DMS53 treated with DMSO at 0.1 percent for 48 hours (cell line): ENCODE data around the gene GALNT7.
A peak's percentile ranks its signal among the peaks of the same experiment; 100 is the strongest.
"Not testable (repeated sequence)": the region's sequence is repeated elsewhere in the genome, so short reads cannot be mapped to it uniquely, and the experiment has no call there.

Source experiments
- DNase-seq: peaks from one replicate; lab custom pipeline; 2025; ENCODE audit not compliant: unreplicated experiment; lab: John Stamatoyannopoulos, UW

The GALNT7 gene, protein sequence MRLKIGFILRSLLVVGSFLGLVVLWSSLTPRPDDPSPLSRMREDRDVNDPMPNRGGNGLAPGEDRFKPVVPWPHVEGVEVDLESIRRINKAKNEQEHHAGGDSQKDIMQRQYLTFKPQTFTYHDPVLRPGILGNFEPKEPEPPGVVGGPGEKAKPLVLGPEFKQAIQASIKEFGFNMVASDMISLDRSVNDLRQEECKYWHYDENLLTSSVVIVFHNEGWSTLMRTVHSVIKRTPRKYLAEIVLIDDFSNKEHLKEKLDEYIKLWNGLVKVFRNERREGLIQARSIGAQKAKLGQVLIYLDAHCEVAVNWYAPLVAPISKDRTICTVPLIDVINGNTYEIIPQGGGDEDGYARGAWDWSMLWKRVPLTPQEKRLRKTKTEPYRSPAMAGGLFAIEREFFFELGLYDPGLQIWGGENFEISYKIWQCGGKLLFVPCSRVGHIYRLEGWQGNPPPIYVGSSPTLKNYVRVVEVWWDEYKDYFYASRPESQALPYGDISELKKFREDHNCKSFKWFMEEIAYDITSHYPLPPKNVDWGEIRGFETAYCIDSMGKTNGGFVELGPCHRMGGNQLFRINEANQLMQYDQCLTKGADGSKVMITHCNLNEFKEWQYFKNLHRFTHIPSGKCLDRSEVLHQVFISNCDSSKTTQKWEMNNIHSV

DNA sequence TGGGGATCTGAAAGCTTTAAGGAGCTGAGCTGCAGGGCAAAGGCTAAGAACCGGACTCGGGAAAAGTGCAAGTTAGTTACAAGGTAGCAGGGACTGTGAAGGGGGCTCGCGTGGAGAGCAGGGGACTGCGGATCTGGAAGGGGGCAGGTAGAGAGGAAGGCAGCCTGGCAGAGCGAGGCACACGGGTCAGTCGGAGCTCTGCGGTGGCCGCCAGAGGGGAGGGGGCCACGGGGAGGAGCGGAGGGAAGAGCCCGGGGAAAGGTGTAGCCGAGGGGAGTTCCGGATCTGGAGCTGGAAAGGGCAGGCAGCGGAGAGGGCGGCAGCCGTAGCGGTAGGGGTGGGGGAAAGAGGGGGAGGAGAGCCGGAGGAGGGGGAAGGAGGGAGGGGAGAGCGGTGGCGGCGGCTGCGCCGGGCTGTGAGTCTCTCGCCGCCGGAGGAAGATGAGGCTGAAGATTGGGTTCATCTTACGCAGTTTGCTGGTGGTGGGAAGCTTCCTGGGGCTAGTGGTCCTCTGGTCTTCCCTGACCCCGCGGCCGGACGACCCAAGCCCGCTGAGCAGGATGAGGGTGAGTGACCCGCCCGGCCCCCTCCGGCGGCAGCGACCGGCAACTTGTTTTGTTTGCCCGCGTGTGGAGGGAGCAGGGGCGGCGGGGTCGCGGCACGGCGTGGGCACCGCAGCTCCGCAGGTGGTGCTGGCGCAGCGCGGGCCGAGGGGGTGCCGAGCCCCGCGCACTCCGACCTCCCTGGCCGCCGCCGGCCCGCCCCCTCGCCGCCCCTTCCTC is at the start of gene GALNT7:
GALNT7 (plus strand) TSS at position 416 of the 782 bp plus-strand sequence; CDS start at position 441, 25 bp downstream.
- peak; percentile 62 for DNase-seq

DNA sequence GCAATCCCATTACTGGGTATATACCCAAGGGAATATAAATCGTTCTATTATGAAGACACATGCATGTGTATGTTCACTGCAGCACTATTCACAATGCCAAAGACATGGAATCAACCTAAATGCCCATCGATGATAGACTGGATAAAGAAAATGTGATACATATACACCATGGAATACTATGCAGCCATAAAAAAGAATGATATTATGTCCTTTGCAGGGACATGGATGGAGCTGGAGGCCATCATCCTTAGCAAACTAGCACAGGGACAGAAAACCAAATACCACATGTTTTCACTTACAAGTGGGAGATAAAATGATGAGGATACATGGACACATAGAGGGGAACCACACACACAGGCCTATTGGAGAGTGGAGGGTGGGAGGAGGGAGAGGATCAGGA is 49.8 kb upstream of the GALNT7 start:
- not testable (repeated sequence) for DNase-seq

DNA sequence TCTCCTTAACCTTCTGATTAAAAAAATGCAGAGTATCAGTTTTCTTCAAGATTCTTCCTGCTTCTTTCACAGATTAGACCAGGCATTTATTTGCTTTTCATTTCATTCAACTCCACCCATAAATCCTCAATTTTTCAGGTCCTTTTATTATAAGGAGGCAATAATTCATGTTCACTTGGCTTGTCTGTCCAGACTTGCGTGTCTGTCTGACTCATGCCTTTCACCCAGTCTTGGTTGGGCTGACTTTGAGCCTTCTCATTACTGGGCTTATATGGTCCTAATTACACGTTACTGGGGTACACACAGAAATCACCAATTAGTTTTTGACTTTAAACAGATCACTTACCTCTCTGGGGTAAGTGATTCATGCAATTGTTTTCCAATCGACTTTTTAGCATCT is 48.8 kb upstream of the GALNT7 start:
- no peak for DNase-seq

DNA sequence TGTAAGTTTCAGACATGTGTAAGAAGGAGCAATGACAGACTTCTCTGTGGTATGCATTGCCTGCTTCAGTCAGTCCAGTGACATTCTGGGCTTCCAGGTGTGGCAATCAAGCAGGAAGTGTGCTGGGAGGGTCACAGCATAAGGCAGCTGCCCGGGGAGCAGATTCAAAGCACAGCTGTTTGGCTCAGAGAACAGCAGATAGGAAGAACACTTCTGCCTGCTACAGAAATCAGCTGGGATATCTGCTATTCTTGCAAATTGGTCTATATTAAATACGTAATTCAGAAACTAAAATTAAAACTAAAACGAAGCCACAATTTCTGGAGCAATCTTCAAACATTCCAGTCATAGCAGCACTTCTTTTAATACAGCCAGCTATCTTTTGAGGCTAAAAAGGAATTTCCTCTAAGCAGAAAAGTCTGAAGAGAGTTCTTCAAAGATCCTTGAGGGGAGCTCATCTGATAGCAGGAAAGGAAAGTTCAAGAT is 47.5 kb upstream of the GALNT7 start:
- peak; percentile 35 for DNase-seq

DNA sequence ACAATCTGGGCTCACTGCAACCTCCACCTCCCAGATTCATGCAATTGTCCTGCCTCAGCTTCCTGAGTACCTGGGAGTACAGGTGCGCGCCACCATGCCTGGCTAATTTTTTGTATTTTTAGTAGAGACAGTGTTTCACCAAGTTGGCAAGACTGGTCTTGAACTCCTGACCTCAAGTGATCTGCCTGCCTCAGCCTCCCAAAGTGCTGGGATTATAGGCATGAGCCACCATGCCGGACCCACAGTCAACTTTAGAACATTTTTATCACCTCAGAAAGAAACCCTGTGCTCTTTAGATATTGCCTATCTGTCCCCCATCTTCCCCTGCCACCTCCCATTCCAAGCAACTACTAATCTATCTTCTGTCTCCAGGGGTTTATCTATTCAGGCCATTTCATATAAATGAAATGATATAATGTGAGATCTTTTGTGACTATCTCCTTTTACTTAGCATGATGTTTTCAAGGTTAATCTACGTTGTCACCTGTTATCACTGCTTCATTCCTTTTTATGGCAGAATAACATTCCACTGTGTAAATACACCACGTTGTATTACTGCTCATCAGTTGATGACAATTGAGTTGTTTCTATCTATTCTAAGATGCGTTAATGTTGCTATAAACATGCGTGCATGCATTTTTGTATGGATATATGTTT is 44.3 kb upstream of the GALNT7 start:
- no peak for DNase-seq

DNA sequence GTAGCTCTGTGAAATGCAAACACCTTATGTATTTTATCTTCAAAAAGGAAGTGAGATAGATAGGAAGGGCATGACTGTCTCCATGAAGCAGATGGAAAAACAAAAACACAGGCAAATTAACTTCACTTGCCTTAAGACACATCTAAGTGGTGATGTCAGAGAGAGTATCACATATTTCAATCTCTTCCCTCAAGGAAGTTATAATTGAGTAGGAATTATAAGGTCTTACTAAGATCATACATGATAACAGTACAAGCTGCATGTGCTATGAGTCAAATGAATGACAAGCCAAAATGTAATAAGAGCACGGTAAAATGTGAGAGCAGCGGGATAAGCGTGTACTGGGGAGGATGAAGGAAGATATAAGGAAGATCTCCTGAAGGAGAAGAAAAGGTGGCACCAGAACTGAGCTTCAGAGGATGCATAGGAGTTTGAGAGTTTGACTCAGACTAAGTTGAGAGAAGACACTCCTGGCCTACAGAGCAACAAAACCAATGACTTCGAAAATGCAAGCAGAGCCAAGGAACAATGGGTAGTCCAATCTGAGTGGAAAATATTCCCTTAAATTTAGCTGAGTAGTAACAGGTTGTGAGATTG is 43.3 kb upstream of the GALNT7 start:
- no peak for DNase-seq

DNA sequence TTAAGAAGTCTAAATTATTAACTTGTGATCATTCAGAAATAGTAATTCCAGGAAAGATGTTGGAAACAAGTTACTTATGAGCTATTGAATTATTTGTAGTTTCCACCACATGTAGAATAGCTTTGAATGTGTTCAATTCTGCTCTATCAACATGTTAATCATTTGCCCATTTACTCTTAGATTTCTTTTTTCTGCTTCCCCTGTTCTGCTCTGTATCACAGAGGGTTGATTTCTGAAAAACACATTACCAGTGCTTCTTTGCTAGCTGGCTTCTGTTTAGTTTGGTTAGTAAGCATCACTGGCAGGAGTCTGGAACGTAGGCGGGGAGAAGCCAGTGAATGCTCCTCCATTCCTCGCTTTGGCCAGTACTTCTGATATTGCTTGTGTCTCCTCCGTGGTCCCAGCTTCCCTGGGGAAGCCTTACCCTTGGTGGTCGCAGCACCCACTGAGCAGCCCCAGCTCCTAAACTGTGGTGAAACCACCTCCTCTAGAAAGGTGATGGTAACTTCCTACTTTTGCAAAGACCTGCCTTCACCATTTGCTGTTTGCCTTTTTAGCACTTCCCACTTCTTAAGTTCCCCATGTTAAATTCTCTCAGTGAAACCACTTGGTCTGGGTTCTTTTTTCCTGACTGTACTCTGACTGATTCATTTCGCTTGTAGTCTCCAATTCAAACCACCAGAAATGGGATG is 40.3 kb upstream of the GALNT7 start:
- no peak for DNase-seq

DNA sequence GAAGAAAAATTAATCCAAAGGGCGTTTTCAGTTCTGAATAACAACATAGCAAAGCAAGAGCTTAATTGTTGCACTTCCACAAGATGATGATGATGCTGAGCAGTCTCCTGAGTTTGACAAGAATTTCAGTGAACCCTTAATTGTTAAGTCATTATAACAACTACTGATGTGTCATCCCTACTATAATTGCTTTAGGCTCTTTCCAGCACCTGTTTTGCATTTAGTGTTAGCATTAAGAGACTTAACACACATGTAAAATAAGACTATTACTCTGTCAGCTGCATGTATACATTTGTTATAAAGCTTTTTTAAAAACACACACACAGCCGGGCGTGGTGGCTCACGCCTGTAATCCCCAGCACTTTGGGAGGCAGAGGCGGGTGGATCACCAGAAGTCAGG is 37.9 kb upstream of the GALNT7 start:
- no peak for DNase-seq

DNA sequence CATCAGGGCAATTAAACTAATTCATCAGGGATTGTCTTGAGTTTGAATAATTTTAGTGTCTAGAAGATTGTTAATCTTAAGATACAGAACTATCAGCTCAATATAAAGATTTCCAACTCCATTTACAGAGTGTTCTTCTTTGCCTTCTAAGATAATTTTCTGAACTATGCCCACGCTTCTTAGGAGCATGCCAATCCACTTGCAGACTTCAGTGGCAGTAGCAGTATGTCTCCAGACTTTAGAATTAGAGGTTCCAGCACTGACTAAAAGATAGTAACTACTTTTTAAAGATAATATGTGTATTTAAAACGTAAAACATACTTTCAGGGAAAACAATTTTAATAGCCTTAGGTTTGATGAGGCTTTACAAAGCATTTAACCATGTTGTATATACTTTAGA is 34.2 kb upstream of the GALNT7 start:
- no peak for DNase-seq

DNA sequence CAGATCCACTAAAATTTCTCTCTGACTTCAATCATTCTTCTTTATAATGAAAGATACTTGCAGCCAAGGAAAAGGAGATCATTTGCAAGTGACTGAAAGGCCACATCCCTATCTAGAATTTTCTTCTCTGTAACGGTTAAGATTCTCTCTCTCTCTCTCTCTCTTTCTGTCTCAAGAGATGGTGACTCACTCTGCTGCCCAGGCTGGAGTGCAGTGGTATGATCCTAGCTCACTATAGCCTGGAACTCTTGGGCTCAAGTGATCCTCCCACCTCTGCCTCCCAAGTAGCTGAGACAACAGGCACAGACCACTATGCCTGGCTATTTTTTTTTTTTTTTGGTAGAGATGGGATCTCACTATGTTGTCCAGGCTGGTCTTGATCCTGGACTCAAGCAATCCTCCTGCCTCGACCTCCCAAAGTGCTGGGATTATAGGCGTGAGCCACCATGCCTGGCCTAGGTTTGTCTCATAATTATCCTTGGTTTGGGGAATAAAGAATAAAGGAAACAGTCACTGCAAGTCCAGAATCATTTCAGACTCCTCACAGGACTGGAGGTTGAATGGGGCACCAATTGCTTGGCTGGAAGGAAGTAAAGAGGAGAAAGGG is 33.3 kb upstream of the GALNT7 start:
- DNase-seq: no peak

DNA sequence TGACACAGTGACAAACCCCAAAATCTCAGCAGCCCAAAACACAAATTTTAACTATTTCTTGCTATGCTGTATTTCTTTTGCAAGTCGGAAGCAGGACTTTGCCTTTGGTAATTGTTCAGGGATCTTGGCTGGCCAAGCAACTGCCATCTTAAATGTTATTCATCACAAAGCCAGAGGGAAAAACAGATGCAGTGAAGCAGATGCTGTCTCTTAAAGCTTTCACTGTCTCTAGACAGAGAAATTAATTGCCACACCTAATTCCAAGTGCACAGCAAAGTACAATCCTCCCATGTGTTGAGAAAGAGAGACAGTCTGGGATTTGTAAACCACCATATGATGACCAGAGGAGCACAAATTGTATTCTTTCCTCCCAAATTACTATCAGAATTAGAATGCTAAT is 30.0 kb upstream of the GALNT7 start:
- DNase-seq: no peak

DNA sequence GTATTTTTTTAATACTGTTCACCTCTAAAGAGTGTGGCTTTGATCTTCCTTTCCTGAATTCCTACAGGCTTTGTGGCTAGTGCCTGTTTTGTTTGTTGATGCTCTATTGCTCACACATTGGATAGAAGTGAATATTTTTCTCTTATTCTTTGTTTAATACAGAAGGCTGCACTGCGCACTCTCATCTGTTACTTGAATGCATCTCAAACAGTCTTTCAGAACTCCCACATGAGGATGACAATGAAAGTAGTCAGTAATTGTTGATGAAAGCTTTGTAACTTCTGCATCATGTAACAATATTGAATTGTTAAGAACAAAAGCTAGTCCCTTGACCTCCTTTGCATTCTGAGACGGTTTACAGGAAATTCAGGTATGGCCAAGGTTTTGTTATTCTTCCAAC is 29.1 kb upstream of the GALNT7 start:
- DNase-seq: no peak

DNA sequence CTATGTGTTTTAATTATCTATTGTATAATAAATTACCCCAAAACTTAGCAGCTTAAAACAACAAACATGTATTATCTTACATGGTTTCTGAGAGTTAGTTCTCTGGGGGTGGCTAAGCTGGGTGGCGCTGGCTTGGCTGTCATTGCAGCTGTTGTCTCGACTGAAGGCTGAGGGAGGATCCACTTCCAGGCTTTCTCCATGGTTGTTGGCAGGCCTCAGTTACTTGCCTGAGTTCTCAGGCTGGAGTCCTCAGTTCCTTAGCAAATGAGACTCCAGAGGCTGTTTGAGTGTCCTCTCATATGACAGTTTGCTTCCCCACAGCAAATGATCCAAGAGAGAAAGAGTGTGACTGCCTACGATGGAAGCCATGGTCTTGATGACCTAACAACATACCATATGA is 23.5 kb upstream of the GALNT7 start:
- no peak for DNase-seq

DNA sequence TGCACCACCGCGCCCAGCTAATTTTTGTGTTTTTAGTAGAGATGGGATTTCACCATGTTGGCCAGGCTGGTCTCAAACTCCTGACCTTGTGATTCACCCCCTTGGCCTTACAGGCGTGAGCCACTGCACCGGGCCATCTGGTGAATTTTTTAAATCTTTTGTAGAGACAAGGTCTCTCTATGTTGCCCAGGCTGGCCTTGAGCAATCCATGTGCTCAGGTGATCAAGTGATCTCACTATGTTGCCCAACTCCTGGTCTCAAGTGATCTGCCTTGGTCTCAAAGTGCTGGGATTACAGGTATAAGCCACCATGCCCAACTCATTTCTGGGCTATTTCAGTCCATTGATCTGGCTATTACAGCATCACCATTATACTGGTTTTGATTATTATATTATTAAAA is 22.2 kb upstream of the GALNT7 start:
- no peak for DNase-seq

DNA sequence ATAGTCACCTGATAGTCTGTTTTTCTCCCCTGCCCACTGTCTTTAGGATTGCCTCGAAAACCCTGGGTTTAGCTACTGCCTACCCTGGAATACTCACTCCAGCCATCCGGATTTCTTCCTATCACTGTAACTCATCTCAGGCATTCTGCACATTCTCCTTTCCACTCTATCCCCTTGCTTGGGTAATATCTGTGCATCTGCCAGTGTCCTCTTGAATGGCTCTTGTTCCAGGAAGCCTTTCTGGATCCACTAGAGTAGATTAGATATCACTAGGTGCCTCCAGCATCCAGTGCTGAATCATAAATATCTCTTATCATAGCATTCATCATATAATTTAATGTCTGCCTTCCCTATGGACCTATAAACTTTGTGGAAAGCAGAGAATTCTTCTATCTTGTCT is 17.1 kb upstream of the GALNT7 start:
- DNase-seq: no peak

DNA sequence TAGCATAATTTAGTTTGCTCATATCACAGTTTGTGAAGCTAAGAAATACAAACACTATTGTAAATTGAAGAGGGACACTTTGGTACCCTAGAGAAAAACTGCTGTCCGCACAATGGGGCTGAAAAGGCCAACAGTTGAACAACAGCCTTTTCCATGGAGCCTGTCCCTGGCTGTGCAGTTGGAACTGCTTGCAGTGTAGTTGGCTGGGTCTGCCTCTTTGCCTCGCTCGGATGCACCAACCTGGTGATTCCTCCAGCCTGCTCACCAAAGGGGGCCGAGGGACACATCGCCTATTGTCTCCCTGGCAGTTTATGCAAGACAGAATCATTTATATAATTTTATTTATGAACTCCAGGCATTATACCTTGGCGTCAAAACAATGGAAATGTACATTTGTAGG is 16.5 kb upstream of the GALNT7 start:
- DNase-seq: no peak

DNA sequence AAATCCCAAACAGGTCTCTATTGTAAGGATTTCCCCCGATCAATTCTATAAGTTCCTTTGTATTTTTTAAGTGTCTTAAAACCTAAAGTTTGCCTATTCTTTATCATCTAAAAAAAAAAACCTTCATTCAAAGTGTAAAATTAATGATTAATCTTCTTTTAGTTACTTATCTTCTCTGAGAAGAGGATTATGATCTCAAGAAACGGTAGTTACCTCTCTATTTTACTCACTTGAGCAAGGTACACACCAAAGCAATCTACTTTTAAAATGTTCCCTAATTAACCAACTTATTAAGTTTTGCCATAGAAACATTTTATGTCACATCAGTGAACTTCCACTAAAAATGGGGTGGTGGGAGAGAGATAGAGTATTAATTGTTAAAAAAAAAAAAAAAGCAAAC is 15.2 kb upstream of the GALNT7 start:
- DNase-seq: no peak

DNA sequence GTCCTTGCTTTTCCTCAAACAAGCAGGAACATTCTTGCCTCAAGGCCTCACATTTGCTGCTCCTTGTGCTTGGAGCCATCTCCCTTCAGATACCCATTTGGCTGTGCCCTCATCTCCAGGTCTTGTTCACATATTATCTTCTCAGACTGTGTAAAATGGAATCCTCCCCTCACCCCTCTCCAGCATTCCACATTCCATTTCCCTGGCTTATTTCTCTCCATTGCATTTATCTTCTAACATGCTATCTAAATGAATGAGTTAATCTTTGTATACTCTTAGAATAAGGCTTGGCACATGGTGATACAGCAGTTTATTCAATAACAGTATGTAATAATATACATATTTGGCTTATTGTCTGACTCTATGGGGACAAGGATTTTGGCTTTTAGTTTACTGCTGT is 8.8 kb upstream of the GALNT7 start:
- no peak for DNase-seq

DNA sequence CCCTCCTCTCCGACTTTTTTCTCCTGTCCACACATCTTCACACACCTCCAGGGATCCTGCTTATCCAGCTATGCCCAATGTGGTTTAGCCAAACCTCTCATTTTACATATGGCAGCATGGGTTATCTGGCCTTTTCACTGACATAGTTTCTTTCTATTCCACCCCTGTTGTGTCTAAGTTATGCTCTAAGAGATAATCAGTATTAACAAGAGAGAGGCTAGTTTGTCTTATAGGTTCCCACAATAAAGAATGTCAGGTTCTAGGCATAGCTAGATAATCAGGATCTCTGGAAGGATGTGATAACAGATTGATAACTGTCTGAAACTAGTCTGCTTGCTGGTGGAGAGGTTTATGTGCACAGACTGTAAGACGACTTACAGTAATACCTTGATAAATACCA is 7.7 kb upstream of the GALNT7 start:
- DNase-seq: no peak

DNA sequence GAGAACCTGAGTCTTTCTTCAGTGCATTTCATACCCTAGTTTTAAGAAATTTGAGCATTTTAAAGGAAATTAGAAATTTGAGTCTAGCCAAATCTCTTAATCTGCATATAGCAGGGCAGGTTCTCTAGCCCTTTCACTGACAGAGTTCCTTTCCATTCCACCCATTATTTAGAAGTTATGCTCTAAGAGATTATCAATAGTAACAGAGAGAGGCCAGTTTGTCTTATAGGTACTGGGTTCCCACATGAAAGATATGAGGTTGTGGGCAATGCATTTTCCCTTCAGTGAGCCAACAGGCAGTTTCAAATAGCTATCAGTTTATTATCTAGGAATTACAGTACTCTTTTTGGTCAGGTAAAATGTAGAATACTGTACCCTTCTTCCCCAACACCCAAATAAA is 7.3 kb upstream of the GALNT7 start:
- no peak for DNase-seq
